Measurements from ENCODE around the gene MBOAT1. TPM values are rescaled to one million over a fixed set of nuclear protein-coding genes. Genes with fewer than 3 reads are reported as not detected.

The MBOAT1 gene
- total RNA-seq, 1 donor from 2014 or later = 9.6 TPM

- H3K4me1 ChIP-seq = no peaks in the 10 kb centered on the region
- H3K9me3 ChIP-seq = no peaks in the 10 kb centered on the region
- peaks cover 0 to 21% of the 10 kb centered on the region in 2 donors for H3K36me3 ChIP-seq
- TF ChIP-seq POLR2A (IDR thresholded peaks at IDR 0.05) = no peak
- H3K27me3 ChIP-seq = no peaks in the 10 kb centered on the region
- no peak for DNase-seq (ENCODE audit: extremely low spot score in 2 of 2)
- H3K27ac ChIP-seq = no peak overlapping the region
- H3K4me3 ChIP-seq = no peak overlapping the region
- intact Hi-C loops (cut with DNase I) = loop anchor here (10.0 kb wide), 1 partner anchor 429 kb away; the partner anchor contains the start of gene CDKAL1
Measured at GRCh38 chr6:20105838-20106237, 106.4 kb downstream of the MBOAT1 start.

- intact Hi-C loops (cut with DNase I) = loop anchor here (10.0 kb wide), 1 partner anchor 430 kb away; the partner anchor contains the start of gene CDKAL1
- Histone ChIP-seq H3K27me3 (no peaks in the 10 kb centered on the region), H3K4me1 (no peaks in the 10 kb centered on the region), H3K9me3 (no peaks in the 10 kb centered on the region), H3K4me3 (no peak overlapping the region), H3K27ac (no peak overlapping the region), H3K36me3 (peaks cover 0 to 22% of the 10 kb centered on the region in 2 donors)
- no peak for DNase-seq (ENCODE audit: extremely low spot score in 2 of 2)
- TF ChIP-seq POLR2A (IDR thresholded peaks at IDR 0.05) = no peak
- no peak for TF ChIP-seq POLR2AphosphoS5 (IDR thresholded peaks at IDR 0.05; ENCODE audit: insufficient read depth in 1 of 2, low read depth in 1 of 2)
- TF ChIP-seq CTCF (IDR thresholded peaks at IDR 0.05) = no peak
Measured at GRCh38 chr6:20104696-20105095, 107.6 kb downstream of the MBOAT1 start.

GRCh38 chr6:20102397-20103073, 109.7 kb downstream of the MBOAT1 start:
- intact Hi-C loops (cut with DNase I) = loop anchor here (10.0 kb wide), 1 partner anchor 432 kb away; the partner anchor contains the start of gene CDKAL1

GRCh38 chr6:20099156-20099555, 113.1 kb downstream of the MBOAT1 start:
- Histone ChIP-seq H3K4me3 (no peak overlapping the region), H3K4me1 (no peaks in the 10 kb centered on the region), H3K36me3 (peaks cover 0 to 6% of the 10 kb centered on the region in 2 donors), H3K27me3 (no peaks in the 10 kb centered on the region), H3K27ac (no peak overlapping the region), H3K9me3 (no peaks in the 10 kb centered on the region)
- DNase-seq (ENCODE audit: extremely low spot score in 2 of 2) = no peak
- TF ChIP-seq CTCF (IDR thresholded peaks at IDR 0.05) = no peak
- intact Hi-C loops (cut with DNase I) = no loop called here

More at GRCh38 chr6:20102397-20103073, 109.7 kb downstream of the MBOAT1 start:
- Histone ChIP-seq H3K36me3 (peaks cover 0 to 11% of the 10 kb centered on the region in 2 donors), H3K4me1 (no peaks in the 10 kb centered on the region), H3K27ac (no peak overlapping the region), H3K27me3 (no peaks in the 10 kb centered on the region), H3K4me3 (no peak overlapping the region), H3K9me3 (no peaks in the 10 kb centered on the region)
- no peak for DNase-seq (ENCODE audit: extremely low spot score in 2 of 2)
- TF ChIP-seq CTCF (IDR thresholded peaks at IDR 0.05) (no peak), POLR2AphosphoS5 (IDR thresholded peaks at IDR 0.05; ENCODE audit: insufficient read depth in 1 of 2, low read depth in 1 of 2) (no peak), POLR2A (IDR thresholded peaks at IDR 0.05) (no peak)

GRCh38 chr6:20098267-20098876, 113.9 kb downstream of the MBOAT1 start:
- no peaks in the 10 kb centered on the region for H3K4me1 ChIP-seq
- no peak overlapping the region for H3K27ac ChIP-seq
- no peak overlapping the region for H3K4me3 ChIP-seq
- peaks cover 0 to 6% of the 10 kb centered on the region in 2 donors for H3K36me3 ChIP-seq
- intact Hi-C loops (cut with DNase I) = no loop called here
- no peaks in the 10 kb centered on the region for H3K27me3 ChIP-seq
- TF ChIP-seq CTCF (IDR thresholded peaks at IDR 0.05) (no peak), POLR2AphosphoS5 (IDR thresholded peaks at IDR 0.05; ENCODE audit: insufficient read depth in 1 of 2, low read depth in 1 of 2) (no peak), POLR2A (IDR thresholded peaks at IDR 0.05) (no peak)
- no peaks in the 10 kb centered on the region for H3K9me3 ChIP-seq
- no peak for DNase-seq (ENCODE audit: extremely low spot score in 2 of 2)
